Activated B cell treated with CpG ODN at 0.5 μM for 24 hours (primary cell): ENCODE results near the gene CSRP2. TPM values are rescaled to one million over a fixed set of nuclear protein-coding genes. Genes with fewer than 3 reads are reported as not detected.

Experiments
- ATAC-seq: fragments of 200-7000 bp; cut with Tn5 transposase; one replicate; pipeline ENCODE4 v1.10.0; 2021; ENCODE audit warnings: low read depth, mild to moderate bottlenecking, moderate library complexity
- CTCF ChIA-PET: fragments of 350-600 bp; sonication (Branson Sonifier 250); formaldehyde crosslinking; loops from one replicate; lab custom pipeline; 2021; ENCODE audit warnings: antibody characterized with exemption; lab: Charles Lee
- POLR2A ChIA-PET: fragments of 350-600 bp; sonication (Branson Sonifier 250); formaldehyde crosslinking; loops from one replicate; lab custom pipeline; 2021; ENCODE audit warnings: antibody characterized with exemption; lab: Charles Lee
- DNase-seq: peaks from one replicate; pipeline ENCODE4 v3.0.0; 2022
- H3K27ac Mint-ChIP-seq: one replicate; pipeline ENCODE4 v1.8.0; 2020; ENCODE audit warnings: mixed read lengths
- H3K27me3 Mint-ChIP-seq: one replicate; pipeline ENCODE4 v1.8.0; 2021; ENCODE audit warnings: mixed read lengths
- H3K36me3 Mint-ChIP-seq: one replicate; pipeline ENCODE4 v1.8.0; 2021; ENCODE audit warnings: low read depth, mixed read lengths
- H3K4me1 Mint-ChIP-seq: one replicate; pipeline ENCODE4 v1.8.0; 2021; ENCODE audit warnings: mixed read lengths
- H3K4me3 Mint-ChIP-seq: one replicate; pipeline ENCODE4 v1.8.0; 2020; ENCODE audit warnings: mild to moderate bottlenecking, mixed read lengths
- H3K9me3 Mint-ChIP-seq: one replicate; pipeline ENCODE4 v1.8.0; 2020; ENCODE audit warnings: mixed read lengths
- intact Hi-C: fragments of 100-400 bp; cut with micrococcal nuclease; formaldehyde crosslinking; loops from one replicate; pipeline ENCODE4 v1.15.1; 2024
- total RNA-seq: library from RNA; stranded (reverse); gene quantifications from 2 replicates; pipeline ENCODE4 v1.2.3, GENCODE V29; 2022
- TF ChIP-seq, protein P1 (sequence below): fragments of 200-600 bp; IDR thresholded peaks from one replicate; pipeline ENCODE4 v1.8.0; 2022; ENCODE audit warnings: antibody characterized with exemption, mild to moderate bottlenecking

CSRP2 gene
- total RNA-seq, 1 donor from 2014 or later: 1.6 TPM

DNA sequence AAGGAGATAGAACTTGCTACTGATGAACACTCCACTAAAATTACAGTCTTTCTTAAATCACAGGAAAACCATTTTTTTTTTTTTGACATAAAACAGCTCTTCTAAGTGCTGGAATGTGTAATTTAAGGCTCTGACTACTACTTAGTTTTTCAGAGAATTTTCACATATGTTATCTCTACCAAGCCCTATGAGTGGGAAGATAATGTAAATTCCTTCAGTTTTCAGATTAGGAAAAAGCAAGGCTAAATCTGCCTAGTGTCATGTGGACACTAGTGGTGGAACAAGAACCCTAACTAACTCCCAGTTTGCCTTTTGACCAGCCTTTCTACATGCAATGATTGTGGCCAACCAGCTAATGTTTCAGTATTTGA lies 37.3 kb upstream of the CSRP2 start:
- H3K27me3 Mint-ChIP-seq: peaks cover 3% of the 10 kb centered on the region
- H3K36me3 Mint-ChIP-seq: no peaks in the 10 kb centered on the region
- CTCF ChIA-PET: no interaction called here
- ATAC-seq: no peak
- DNase-seq: no peak
- peaks cover 2% of the 10 kb centered on the region for H3K4me1 Mint-ChIP-seq
- TF ChIP-seq, protein P1, sequence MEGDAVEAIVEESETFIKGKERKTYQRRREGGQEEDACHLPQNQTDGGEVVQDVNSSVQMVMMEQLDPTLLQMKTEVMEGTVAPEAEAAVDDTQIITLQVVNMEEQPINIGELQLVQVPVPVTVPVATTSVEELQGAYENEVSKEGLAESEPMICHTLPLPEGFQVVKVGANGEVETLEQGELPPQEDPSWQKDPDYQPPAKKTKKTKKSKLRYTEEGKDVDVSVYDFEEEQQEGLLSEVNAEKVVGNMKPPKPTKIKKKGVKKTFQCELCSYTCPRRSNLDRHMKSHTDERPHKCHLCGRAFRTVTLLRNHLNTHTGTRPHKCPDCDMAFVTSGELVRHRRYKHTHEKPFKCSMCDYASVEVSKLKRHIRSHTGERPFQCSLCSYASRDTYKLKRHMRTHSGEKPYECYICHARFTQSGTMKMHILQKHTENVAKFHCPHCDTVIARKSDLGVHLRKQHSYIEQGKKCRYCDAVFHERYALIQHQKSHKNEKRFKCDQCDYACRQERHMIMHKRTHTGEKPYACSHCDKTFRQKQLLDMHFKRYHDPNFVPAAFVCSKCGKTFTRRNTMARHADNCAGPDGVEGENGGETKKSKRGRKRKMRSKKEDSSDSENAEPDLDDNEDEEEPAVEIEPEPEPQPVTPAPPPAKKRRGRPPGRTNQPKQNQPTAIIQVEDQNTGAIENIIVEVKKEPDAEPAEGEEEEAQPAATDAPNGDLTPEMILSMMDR: no peak
- no peak overlapping the region for H3K4me3 Mint-ChIP-seq
- POLR2A ChIA-PET: no interaction called here
- H3K27ac Mint-ChIP-seq: no peak overlapping the region
- intact Hi-C loops: no loop called here
- H3K9me3 Mint-ChIP-seq: no peaks in the 10 kb centered on the region

DNA sequence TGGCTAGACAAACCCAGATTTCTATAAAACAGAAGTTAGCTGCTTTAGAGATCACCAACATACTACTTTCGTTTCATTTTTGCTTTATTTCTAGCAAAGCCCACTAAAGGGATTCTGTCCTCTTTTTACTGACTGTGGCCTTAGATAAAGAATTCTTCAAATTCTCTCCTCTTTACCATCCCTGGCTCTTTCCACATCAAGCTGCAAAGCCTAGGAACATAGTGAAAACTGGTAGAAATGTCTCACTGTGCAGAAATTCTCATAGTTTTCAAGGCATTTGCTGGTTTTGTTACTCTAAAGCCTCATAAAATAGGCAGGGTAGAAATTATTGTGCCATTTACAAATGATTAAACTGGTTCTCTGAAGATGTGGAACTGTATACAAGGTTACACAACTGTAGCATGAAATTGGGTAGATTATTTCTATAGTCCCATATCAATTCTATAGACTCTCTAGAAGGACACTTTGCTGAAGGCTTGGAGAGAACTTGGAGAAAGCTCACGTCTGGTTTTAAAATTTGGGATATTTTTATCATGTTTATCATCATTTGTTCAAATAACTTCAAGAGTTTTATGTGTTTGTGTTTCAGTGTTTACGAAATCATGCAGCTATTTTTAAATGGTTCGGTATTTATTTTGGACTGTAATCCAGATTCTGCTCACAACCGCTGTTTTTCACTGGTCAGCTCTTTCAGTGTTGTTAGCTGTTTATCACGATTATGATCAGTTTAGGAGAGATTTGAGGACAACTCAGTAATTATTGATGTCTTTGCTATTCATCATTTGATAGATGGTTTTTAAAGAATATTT lies 36.7 kb upstream of the CSRP2 start:
- H3K36me3 Mint-ChIP-seq: no peaks in the 10 kb centered on the region

DNA sequence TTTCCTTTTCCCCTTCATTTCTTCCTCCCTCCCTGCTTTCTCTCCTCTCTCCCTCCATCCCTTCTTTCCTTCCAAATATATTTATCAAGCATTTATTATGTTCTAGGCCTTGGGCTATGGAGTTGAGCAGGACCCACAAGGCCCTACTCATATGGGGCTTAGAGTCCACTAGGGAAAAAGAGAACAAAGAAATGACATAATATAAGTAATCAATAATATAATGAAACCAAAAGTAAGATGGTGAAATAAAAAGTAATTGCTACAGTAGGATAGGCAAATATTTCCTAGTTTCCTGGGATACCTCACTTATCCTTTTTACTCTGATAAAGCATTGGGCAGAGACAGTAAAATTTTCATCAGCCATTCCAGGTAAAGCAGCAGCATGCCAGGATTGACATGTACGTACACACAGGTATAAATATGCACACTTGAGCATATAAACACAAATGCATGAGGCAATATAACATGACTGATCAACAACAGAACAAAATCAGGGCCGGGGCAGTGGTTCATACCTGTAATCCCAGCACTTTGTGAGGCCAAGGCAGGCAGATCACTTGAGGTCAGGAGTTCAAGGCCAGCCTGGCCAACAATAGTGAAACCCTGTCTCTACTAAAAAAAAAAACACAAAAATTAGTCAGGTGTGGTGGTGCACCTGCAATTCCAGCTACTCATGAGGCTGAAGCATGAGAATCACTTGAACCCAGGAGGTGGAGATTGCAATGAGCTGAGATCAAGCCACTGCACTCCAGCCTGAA lies 35.5 kb upstream of the CSRP2 start:
- TF ChIP-seq, protein P1: no peak

More for the DNA sequence above, 36.7 kb upstream of the CSRP2 start:
- Mint-ChIP-seq H3K4me3 (no peak overlapping the region), H3K9me3 (no peaks in the 10 kb centered on the region), H3K27me3 (peaks cover 3% of the 10 kb centered on the region), H3K4me1 (peaks cover 2% of the 10 kb centered on the region), H3K27ac (no peak overlapping the region)
- DNase-seq (no peak), ATAC-seq (no peak)
- ChIA-PET CTCF (no interaction called here), POLR2A (no interaction called here)
- TF ChIP-seq, protein P1: no peak
- intact Hi-C loops: no loop called here

GRCh38 chr12:76909290-76909689 lies 30.5 kb upstream of the CSRP2 start:
- DNase-seq (no peak), ATAC-seq (no peak)
- Mint-ChIP-seq H3K4me3 (no peak overlapping the region), H3K4me1 (no peaks in the 10 kb centered on the region), H3K9me3 (no peaks in the 10 kb centered on the region), H3K27ac (no peak overlapping the region), H3K36me3 (no peaks in the 10 kb centered on the region), H3K27me3 (peaks cover 9% of the 10 kb centered on the region)
- intact Hi-C loops: no loop called here
- ChIA-PET POLR2A (no interaction called here), CTCF (no interaction called here)
- TF ChIP-seq, protein P1: no peak

More for the DNA sequence above, 35.5 kb upstream of the CSRP2 start:
- Mint-ChIP-seq H3K9me3 (no peaks in the 10 kb centered on the region), H3K4me1 (peaks cover 2% of the 10 kb centered on the region), H3K4me3 (no peak overlapping the region), H3K36me3 (no peaks in the 10 kb centered on the region), H3K27me3 (peaks cover 3% of the 10 kb centered on the region), H3K27ac (no peak overlapping the region)
- POLR2A ChIA-PET: no interaction called here
- ATAC-seq: no peak
- DNase-seq: no peak
- intact Hi-C loops: no loop called here
- CTCF ChIA-PET: no interaction called here

GRCh38 chr12:76908303-76909017 lies 29.6 kb upstream of the CSRP2 start:
- no peak for ATAC-seq
- no peak overlapping the region for H3K27ac Mint-ChIP-seq
- DNase-seq: no peak
- no peak overlapping the region for H3K4me3 Mint-ChIP-seq
- POLR2A ChIA-PET: no interaction called here
- TF ChIP-seq, protein P1: no peak
- peaks cover 9% of the 10 kb centered on the region for H3K27me3 Mint-ChIP-seq
- intact Hi-C loops: no loop called here
- H3K9me3 Mint-ChIP-seq: no peaks in the 10 kb centered on the region
- no peaks in the 10 kb centered on the region for H3K36me3 Mint-ChIP-seq
- CTCF ChIA-PET: no interaction called here
- H3K4me1 Mint-ChIP-seq: no peaks in the 10 kb centered on the region
